OCI-LY7 (cell line): ENCODE data around the gene GSN. TPM values are rescaled to one million over a fixed set of nuclear protein-coding genes. Genes with fewer than 3 reads are reported as not detected.

Experiments used
- BruUV-seq: library from RNA; stranded (reverse); fragments of 400-500 nt; replicated peaks from 2 replicates; lab custom pipeline; 2021; lab: Mats Ljungman, UMichigan
- CTCF ChIA-PET: fragments of 300-600 bp; sonication (Branson Sonifier 250); formaldehyde crosslinking; loops from one replicate; lab custom pipeline; 2022; ENCODE audit warnings: antibody characterized with exemption; ENCODE audit not compliant: unreplicated experiment; lab: Charles Lee
- POLR2A ChIA-PET: fragments of 300-600 bp; sonication (Branson Sonifier 250); formaldehyde crosslinking; loops from one replicate; lab custom pipeline; 2022; ENCODE audit warnings: antibody characterized with exemption; lab: Charles Lee
- DNase-seq: peaks from one replicate; pipeline ENCODE4 v3.0.0-alpha.2; 2015; ENCODE audit warnings: low spot score
- H2AFZ ChIP-seq: fragments of 200-600 bp; sonication (generic), shearing (Covaris generic); 2 replicates; pipeline ENCODE4 v1.6.1; 2014; ENCODE audit warnings: mild to moderate bottlenecking, antibody characterized with exemption, low read length, moderate library complexity
- H3K27ac ChIP-seq: fragments of 200-600 bp; sonication (generic); 2 replicates; pipeline ENCODE4 v1.5.1; 2014; ENCODE audit warnings: mixed run types, low read depth, mild to moderate bottlenecking, moderate library complexity, low read length, inconsistent platforms; ENCODE audit not compliant: poor library complexity, severe bottlenecking
- H3K36me3 ChIP-seq: fragments of 200-600 bp; sonication (generic); 2 replicates; pipeline ENCODE4 v1.6.1; 2014; ENCODE audit warnings: mild to moderate bottlenecking, antibody characterized with exemption, low read length, moderate library complexity, mixed read lengths; ENCODE audit not compliant: insufficient read depth
- H3K4me1 ChIP-seq: fragments of 200-600 bp; sonication (generic); 2 replicates; pipeline ENCODE4 v1.5.1; 2014; ENCODE audit warnings: mild to moderate bottlenecking, low read length; ENCODE audit not compliant: insufficient read depth, poor library complexity, severe bottlenecking
- H3K4me2 ChIP-seq: fragments of 200-600 bp; sonication (generic); 2 replicates; pipeline ENCODE4 v1.6.1; 2014; ENCODE audit warnings: mild to moderate bottlenecking, low read length
- H3K4me3 ChIP-seq: fragments of 200-600 bp; sonication (generic); 2 replicates; pipeline ENCODE4 v1.5.1; 2014; ENCODE audit warnings: mild to moderate bottlenecking, low read depth, low read length; ENCODE audit not compliant: poor library complexity, severe bottlenecking
- H3K79me2 ChIP-seq: fragments of 200-600 bp; sonication (generic); 2 replicates; pipeline ENCODE4 v1.6.1; 2016; ENCODE audit warnings: low read depth, mild to moderate bottlenecking, low read length, moderate library complexity, mixed read lengths; ENCODE audit not compliant: insufficient read depth
- H3K9me2 ChIP-seq: fragments of 200-600 bp; sonication (generic); 2 replicates; pipeline ENCODE4 v1.6.1; 2016; ENCODE audit warnings: mild to moderate bottlenecking, low read length, mixed read lengths; ENCODE audit not compliant: insufficient read depth
- H3K9me3 ChIP-seq: fragments of 200-600 bp; sonication (generic); 2 replicates; pipeline ENCODE4 v1.6.1; 2014; ENCODE audit warnings: mild to moderate bottlenecking, mixed run types, low read length, mixed read lengths
- H4K20me1 ChIP-seq: fragments of 200-600 bp; sonication (generic); 2 replicates; pipeline ENCODE4 v1.6.1; 2014; ENCODE audit warnings: mild to moderate bottlenecking, antibody characterized with exemption, low read length, moderate library complexity, mixed read lengths; ENCODE audit not compliant: insufficient read depth
- CTCF ChIP-seq: fragments of 200-600 bp; sonication (generic); conservative IDR thresholded peaks from 2 replicates; pipeline ENCODE4 v1.5.1; 2014; ENCODE audit warnings: mild to moderate bottlenecking, antibody characterized with exemption, low read length, moderate library complexity, mixed read lengths
- EZH2phosphoT487 ChIP-seq: fragments of 200-600 bp; sonication (generic); IDR thresholded peaks from 2 replicates; pipeline ENCODE4 v1.6.1; 2018; ENCODE audit warnings: low read depth, borderline replicate concordance, mild to moderate bottlenecking, mixed run types, antibody characterized with exemption, low read length, moderate library complexity, mixed read lengths
- intact Hi-C: fragments of 100-400 bp; cut with micrococcal nuclease; formaldehyde crosslinking; loops from one replicate; pipeline ENCODE4 v1.10.0; 2022; ENCODE audit not compliant: unreplicated experiment
- total RNA-seq, 2 experiments: library from RNA; depleted of rRNA in 1 of 2; stranded (reverse); fragments of >200 nt in 1 of 2; shearing (Covaris generic) in 1 of 2; gene quantifications; 2 replicates each; pipeline ENCODE4 v1.2.3, GENCODE V29; 2014 to 2022

The GSN gene
- total RNA-seq, 2 experiments from 2014 or later = 13.4 to 16.3 TPM

GRCh38 chr9:121221664-121222055, 46.3 kb upstream of the GSN start:
- Histone ChIP-seq H3K4me2 (no peak overlapping the region), H3K4me1 (peaks cover 3% of the 10 kb centered on the region), H3K36me3 (no peaks in the 10 kb centered on the region), H3K79me2 (no peaks in the 10 kb centered on the region), H3K9me3 (no peaks in the 10 kb centered on the region), H3K27ac (no peak overlapping the region), H2AFZ (no peak overlapping the region), H3K9me2 (no peaks in the 10 kb centered on the region), H3K4me3 (no peak overlapping the region), H4K20me1 (no peaks in the 10 kb centered on the region)
- TF ChIP-seq EZH2phosphoT487 (no peak), CTCF (no peak)
- BruUV-seq = no TSS peak
- intact Hi-C loops = no loop called here
- ChIA-PET CTCF (interaction anchor here (0.6 kb wide), 1 partner anchor 59 kb away, joined by 4 read pairs; no protein-coding TSS in a partner anchor), POLR2A (interaction anchor here (0.6 kb wide), 1 partner anchor 381 kb away, joined by 6 read pairs; no protein-coding TSS in a partner anchor)
- DNase-seq = no peak

- BruUV-seq = no TSS peak
- Histone ChIP-seq H3K79me2 (no peaks in the 10 kb centered on the region), H3K9me3 (no peaks in the 10 kb centered on the region), H3K4me3 (no peak overlapping the region), H3K4me1 (peaks cover 3% of the 10 kb centered on the region), H3K27ac (no peak overlapping the region), H4K20me1 (no peaks in the 10 kb centered on the region), H3K9me2 (no peaks in the 10 kb centered on the region), H2AFZ (no peak overlapping the region), H3K4me2 (no peak overlapping the region), H3K36me3 (no peaks in the 10 kb centered on the region)
- TF ChIP-seq CTCF (peak; percentile 84), EZH2phosphoT487 (no peak)
- POLR2A ChIA-PET = no interaction called here
- intact Hi-C loops = no loop called here
- DNase-seq = peak; percentile 37
- CTCF ChIA-PET = no interaction called here
Observed at GRCh38 chr9:121222524-121223171, 45.3 kb upstream of the GSN start.

GRCh38 chr9:121225240-121225639, 42.7 kb upstream of the GSN start:
- no peaks in the 10 kb centered on the region for H3K9me3 ChIP-seq
- H3K4me3 ChIP-seq = no peak overlapping the region
- intact Hi-C loops = no loop called here
- DNase-seq = no peak
- no peaks in the 10 kb centered on the region for H3K4me1 ChIP-seq
- no peaks in the 10 kb centered on the region for H3K79me2 ChIP-seq
- no peak overlapping the region for H3K27ac ChIP-seq
- POLR2A ChIA-PET = interaction anchor here (0.6 kb wide), 2 partner anchors 35 to 798 kb away, joined by 4 to 5 read pairs; no protein-coding TSS in a partner anchor
- TF ChIP-seq EZH2phosphoT487 (no peak), CTCF (no peak)
- no peaks in the 10 kb centered on the region for H3K36me3 ChIP-seq
- H2AFZ ChIP-seq = no peak overlapping the region
- BruUV-seq = no TSS peak
- CTCF ChIA-PET = no interaction called here
- H4K20me1 ChIP-seq = no peaks in the 10 kb centered on the region
- no peak overlapping the region for H3K4me2 ChIP-seq
- no peaks in the 10 kb centered on the region for H3K9me2 ChIP-seq
